Dermis blood vessel endothelial cell (primary cell): Measurements from ENCODE around the gene SP3. TPM values are rescaled to one million over a fixed set of nuclear protein-coding genes. Genes with fewer than 3 reads are reported as not detected.
A peak's percentile ranks its signal among the peaks of the same experiment; 100 is the strongest.

Experiments
- DNase-seq: peaks from one replicate; pipeline ENCODE4 v3.0.0; 2010
- total RNA-seq: library from RNA; depleted of rRNA; stranded (reverse); fragments of >200 nt; gene quantifications from 2 replicates; pipeline ENCODE4 v1.2.3, GENCODE V29; 2014

Gene SP3
- total RNA-seq, 1 donor from 2014 or later: 98.9 TPM

DNA sequence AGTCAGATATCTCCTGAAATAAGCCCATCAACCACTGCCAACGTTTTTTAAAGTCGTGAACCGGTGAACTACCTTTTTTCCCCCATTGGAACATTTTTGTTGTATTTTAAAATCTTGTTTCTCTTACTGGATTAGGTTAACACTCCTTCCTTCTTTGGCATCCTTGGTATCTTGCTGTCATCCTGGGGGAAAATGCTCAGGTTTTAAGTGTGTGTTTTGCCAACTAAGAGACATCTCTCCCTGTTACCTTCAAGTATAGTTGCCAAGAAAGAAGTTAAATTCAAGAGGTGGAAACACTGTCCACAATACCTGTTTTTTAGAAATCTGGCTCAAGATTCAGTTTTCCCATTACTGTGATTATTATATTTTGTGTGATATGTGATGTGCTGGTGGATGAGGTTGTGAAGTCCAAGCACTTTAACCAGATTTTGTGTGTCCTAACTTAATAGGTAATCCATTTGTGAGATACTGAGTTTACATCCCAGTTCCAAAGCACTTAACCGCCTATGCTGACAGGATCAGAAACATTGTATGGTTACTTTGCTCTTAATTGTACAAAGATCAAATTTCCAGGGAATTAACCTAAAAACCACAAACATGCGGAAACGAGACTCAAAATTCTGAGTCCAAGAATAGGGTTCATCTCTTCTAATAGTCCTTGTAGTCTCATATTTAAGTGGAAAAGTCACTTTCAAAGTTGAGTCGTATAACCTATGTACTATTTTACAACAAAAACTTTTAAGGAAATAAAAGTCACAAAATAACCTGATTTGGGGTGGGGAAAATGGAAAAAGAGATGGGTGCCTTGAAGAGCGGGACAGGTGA lies 1.3 kb upstream of the SP3 start:
- DNase-seq: no peak

DNA sequence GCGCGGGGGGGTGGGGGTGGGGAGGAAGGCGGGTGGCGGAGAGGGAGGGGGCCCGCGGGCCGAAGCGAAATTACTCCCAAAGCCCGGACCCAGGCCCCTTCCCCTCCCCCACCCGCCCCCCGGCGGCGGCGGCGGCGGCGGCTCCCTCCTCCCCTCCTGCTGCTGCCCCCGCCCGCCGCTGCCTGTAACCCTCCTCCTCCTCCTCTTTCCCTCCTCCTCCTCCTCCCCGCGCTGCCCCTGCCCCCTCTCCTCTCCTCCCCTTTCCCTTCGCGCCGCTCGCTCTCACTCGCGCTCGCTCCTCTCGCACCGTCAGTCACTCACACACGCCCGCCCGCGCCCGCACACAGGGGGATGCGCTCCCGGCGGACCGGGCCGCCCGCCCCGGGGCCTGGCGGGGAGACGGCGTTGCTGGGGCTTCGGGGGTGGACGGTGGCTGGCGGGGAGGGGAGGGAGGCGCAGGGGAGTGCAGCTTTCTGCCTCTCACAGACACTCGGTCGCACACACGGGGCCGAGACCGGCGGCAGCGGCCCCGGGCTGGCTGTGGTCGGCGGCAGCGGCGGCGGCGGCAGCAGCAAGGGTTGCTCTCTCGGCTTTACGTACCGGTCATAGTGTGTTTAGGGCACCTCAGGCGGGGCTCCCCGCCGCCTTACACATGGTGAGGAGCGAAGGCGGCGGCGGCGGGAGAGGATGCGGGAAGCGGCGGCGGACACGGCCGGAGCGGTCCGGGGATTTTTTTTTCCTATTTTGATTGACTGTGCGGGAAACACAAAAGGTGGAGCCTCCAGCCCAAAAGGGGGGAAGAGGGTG lies 405 bp downstream of the SP3 start:
- peak; percentile 86 for DNase-seq

DNA sequence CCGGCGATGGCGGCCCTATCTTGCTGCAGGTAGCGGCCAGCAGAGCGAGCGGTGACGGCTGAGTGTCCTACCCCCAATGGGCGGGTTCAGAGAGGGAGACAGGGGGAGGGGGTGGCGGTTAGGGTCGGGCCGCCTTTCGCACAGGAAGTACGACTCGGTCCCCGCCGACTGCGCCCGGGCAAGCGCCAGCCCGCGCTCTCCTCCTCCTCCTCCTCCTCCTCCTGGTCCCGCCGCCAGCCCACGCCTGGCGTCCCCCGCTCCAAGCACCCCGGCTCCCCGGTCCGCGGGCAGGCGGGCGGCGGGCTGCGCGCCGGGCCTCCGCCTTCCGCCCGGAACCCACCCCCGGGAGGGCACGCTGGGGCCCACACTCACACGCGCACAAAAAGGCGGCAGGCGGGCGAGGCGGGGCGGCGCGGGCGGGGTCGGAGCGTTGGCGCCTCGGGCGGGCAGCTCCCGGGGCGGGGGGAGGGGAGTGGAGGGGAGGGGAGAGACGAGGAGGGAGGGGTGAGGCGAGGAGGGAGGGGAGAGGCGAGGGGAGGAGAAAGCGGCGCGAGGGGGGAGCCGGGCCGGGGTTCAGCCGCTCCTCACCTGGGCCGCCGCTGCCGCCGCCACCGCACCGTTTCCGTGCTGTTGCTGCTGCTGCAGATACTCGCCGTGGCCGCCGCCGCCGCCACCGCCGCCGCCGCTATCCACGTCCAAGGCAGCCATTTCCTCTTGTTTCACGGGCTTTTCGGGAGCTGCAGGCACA lies 1.2 kb downstream of the SP3 start:
- DNase-seq: peak; percentile 89

DNA sequence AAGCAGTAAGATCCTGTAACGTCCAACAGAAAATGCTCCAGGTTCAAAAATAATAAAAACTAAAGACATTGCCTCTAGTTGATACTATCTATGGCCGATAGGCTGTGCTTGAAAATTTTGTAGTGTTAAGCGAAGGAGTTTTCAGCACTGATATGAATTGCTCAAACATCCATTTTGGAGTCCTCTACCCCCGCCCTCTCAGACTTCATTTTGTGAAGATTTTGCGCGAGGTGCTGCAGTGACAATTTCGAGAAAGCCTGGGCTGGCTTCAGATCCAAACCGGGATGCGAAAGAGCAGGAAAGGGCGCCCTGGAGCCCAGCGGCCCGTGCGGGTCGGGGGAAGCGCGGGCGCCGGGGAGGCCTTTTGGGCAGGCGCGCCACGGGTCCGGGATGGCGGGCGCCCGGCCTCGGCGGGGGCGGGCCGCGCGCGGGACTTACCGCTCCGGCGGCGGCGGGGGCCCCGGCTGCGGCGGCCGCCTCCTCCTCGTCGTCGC lies 1.8 kb downstream of the SP3 start:
- DNase-seq: peak; percentile 78

DNA sequence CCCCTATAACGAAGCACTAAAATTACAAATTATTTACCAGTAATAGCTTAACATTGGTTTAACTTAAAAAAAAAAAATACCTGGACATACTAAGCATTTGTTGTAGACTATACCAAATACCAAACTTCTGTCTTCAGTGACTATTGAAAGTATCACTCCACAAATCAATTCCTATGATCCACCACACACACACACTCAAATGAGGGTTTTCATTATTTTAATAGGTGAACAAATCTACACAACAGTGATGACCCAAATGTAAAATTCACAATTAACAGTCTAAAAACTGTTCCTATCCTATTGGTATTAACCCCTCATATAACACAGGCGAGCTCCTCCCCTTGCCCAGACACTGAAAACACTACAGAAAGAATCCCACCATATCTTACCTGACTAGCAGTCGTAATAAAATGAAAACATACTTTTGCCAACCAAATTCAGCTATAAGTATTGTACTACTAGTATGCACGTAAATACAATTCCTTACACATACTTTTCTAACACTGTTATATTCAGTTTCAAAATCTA lies 2.5 kb downstream of the SP3 start:
- DNase-seq: peak; percentile 15

DNA sequence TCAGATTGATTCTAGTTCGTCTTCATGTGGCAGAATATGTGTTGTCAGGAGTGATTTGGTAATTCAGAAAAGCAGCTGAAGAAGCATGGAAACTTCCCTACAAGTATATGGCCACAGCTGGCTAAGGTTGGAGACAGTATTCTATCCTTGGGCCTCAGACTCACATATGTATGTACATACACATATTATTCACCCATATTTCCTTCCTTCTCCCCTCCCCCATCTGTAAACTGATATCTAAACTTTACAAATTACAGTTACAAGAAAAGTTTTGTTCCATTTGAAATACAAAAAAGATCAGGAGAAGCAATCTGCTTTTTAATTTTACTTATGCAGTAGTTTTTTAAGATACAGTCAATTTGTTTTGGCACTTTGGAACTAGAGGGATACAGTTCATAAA lies 3.1 kb downstream of the SP3 start:
- DNase-seq: peak; percentile 29

DNA sequence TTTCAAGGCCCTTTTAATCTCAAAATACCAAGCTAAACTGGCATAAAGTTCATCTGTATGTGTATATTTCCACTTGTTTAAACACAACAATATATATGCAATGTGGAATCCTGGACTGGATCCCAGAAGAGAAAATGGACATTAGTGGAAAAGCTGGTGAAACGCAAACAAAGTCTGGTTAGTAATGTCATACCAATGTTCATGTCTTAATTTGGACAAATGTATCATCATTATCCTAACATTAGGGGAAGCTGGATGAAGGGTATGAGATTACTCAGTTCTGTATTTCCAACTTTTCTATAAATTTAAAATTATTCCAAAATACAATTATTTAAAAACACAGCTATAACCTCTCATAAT lies 3.8 kb downstream of the SP3 start:
- DNase-seq: no peak

DNA sequence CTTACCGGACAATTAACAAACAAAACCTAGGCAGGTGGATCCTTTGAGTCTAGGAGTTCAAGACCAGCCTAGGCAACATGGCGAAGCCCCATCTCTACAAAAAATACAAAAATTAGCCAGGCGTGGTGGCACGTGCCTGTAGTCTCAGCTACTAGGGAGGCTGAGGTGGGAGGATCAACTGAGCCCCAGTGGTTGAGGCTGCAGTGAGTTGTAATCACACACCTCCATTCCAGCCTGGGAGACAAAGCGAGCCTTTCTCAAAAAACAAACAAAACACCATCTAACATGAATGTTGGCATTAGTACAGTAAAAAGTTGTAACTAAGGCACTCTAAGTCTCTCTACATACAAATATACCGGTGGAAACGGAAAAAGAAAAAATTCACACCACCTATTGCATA lies 5.3 kb downstream of the SP3 start:
- DNase-seq: no peak

DNA sequence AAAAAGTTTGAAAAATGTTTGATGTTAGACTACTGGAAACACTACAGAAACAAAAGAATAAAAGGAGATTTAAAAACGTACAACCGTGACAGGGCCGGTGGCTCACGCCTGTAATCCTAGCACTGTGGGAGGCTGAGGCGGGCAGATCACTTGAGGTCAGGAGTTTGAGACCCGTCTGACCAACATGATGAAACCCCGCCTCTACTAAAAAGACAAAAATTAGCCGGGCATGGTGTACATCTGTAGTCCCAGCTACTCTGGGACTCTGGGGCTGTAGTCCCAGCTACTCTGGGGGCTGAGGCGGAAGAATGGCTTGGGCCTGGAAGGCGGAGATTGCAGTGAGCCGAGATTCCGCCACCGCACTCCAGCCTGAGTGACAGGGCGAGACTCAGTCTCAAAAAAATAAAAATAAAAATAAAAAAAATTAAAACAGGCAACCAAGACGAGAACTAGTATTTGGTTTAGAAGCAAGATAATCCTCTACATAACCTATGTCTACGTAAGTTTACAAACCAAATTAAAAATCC lies 5.8 kb downstream of the SP3 start:
- no peak for DNase-seq

DNA sequence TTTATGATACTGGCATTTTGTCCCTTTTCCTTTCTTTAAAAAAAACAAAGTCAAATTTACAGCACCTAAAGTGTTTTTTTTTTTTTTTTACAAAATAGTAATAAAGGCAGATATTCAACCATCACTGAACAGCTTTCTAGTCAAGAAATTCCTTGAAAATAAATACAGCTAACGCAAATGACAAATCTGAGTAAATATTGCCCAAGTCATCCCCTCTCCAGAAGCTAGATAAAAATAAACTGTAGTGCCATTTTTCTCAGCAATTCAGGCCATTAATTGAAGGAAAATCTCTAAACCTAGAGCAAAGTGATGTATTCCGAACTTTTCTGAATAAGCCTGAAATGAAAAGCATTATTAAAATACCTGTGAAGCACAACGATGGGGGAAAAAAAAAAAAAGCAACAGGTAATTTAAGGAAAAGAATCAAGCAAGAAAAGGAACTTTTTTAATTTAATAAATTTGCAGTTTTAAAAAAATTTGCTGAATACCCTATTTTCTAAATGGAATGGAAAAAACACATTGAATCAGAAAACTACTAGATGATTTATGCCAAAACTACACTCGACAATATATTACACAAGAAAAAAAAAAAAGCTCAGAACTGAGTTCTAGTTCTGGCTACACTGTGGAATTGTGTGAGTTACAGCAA lies 6.9 kb downstream of the SP3 start:
- no peak for DNase-seq

DNA sequence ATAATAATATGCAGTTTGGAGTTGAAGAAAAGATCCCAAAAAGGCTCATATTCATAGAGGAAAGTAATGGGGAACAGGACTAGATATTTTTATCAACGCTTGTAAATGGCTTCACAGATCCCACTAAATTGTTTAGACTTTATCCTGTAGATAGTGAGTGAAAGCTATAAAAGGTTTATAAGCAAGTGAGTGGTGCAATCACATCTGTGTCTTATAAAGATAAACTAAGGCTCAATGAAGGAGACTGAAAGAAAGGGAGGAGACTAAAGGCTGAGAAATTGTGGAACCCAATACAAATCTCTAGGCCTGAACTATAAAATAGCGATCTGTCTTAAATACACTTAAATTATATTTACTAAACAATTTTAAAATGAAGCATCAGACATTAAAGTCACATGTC lies 7.7 kb downstream of the SP3 start:
- DNase-seq: no peak

DNA sequence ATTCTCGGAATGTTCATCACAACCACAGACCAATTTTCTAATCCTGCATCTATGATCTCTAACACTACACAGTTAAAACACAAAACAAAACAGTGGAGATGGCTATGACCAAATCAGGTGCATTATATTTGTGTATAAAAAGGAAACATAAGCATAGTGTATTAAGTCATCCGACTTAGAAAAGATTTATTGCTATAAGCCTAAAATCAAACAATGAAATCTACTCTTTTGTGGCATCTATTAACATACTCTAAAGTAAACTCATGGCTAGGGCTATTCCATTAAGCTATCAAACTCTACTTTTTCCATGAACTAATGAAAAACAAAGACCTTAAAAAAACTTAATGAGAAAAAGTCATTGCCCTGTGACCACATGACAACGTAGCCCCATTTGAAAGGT lies 8.7 kb downstream of the SP3 start:
- no peak for DNase-seq

DNA sequence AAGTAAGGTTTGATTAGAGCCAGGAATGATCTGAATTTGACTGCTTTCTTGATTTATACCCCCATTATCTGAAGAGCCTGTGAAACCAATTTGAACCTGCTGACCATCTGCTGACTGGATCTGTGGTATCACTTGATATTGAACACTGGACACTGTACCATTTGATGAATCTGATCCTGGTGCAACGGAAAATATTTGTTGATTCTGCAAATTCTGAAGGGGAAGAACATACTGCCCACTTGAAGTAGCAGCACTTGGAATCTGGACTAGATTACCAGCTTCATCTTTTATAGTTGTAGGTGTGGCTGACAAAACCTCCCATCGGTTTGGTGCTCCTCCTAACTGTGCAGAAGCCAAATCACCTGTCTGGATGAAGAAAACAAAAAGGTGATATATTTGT lies 9.3 kb downstream of the SP3 start:
- DNase-seq: no peak

DNA sequence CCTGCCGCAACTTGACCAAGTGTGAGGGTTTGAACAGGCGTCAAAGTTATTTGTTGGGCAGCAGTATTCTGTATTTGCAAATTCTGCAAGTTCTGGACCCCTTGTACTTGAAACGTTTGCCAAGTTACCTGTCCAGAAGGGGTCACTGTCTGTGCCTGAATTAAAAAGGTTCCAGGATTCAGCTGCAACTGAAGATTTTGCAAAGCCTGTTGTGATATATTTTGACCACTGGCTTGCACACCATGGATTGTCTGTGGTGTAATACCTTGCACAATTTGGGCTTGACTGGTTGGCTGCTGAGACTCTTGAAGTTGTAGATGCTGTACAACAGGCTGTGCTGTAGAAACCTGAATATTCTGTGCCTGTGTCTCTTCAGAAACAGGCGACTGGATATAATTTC lies 10.2 kb downstream of the SP3 start:
- DNase-seq: no peak

DNA sequence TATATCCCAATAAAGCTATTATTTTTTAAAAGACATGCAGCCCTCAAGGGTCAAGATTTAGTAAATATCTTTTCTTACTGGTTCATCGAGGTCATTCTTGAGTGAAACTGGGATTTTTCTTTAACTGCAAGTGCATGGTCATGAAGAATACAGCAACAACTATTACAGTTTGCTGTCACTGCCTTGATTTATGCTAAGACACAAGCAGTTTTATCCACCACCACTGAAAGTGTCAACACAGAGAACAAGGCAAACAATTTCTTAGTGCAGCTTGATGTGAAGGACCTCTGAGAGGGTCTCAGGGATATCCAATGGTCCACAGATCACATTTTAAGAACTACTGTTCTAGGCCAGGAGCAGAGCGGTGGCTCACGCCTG lies 12.1 kb downstream of the SP3 start:
- no peak for DNase-seq

DNA sequence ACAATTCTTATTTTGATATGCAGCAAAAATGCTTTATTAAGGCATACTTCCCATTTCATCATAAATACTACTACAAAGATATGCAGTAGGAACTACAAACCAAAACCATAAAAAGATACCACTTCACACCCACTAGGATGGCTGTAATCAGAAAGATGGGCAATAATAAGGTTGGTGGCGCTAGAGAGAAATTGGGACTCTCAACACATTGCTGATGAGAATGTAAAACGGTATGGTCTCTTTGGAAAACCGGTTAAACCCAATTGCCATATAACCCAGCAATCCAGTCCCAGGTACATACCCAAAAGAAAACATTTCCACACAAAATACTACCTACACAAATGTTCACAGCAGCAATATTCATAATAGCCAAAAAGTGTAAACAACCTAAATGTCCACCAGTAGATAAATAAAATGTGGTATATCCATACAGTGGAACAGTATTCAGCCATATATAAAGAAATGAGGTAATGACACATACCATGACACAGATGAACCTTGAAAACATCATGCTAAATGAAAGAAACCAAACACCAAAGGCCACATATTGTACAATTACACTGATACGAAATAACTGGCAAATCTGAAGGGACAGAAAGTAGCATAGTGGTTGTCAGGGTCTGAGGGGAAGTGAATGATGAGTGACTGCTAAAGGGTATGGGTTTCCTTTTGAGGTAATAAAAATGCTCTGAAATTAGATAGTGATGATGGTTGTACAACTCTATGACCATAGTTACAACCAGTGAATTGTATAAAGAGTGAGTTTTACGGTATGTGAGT lies 12.7 kb downstream of the SP3 start:
- DNase-seq: no peak

DNA sequence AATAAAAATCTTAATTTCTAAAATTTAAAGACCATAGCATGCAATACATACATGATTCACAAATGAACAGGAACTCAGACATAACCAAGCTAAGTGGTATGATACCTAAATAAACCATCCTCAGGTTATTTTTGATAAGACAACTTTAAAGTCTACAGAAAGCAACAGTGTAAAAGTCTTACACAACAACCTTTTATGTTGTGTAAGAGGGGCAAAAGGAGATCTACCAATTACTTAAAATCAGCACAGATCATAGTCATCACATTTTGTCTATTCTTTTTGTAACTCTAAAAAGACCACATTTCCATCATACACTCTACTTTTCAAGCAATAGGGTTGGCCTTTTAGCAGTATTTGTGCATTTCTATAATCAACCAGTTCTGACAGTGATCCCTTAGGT lies 16.3 kb downstream of the SP3 start:
- no peak for DNase-seq

DNA sequence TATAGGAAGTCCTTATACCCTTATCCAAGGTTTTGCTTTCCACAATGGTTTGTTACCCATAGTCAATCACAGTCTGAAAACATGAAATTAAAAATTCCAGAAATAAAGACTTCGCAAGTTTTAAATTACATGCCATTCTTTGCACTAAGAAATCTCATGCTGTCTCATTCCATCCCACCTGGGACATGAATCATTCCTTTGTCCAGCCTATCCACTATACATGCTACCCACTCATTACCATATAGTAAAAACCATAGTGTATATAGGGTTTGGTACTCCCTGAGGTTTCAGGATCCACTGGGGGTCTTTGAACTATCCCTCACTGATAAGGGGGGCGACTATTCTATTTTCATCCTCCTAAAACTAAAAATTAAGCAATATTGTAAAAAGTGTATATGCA lies 17.0 kb downstream of the SP3 start:
- no peak for DNase-seq

DNA sequence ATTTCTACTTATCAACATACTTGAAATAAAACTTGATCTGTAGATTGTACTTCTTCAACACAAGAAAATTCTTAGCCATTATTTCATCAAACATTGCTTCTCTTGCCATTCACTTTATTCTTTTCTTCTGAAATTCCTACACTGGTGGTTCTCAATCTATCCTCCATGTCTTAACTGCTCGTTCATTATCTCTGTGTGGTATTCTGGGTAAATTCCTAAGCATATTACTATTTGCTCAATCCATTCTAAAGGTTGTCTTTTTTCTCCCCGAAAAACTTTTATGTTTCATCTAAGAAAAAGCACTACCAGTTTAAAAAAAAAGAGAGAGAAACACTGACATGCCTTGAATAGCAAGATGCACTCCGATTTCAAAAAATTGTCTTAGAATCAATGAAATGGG lies 18.0 kb downstream of the SP3 start:
- no peak for DNase-seq

DNA sequence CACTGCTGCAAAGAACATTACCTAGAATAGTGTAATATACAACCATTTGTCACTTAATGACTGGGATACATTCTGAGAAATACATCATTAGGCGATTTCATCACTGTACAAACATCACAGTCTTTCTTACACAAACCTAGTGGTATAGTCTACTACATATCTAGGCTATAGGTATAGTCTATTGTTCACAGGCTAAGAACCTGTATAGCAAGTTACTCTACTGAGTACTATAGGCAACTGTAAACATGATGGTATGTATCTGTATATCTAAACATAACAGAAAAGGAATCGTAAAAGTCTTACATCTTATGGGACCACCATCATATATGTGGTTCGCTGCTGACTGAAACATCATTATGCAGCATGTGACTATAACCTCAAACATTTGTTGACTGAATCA lies 21.4 kb downstream of the SP3 start:
- no peak for DNase-seq

DNA sequence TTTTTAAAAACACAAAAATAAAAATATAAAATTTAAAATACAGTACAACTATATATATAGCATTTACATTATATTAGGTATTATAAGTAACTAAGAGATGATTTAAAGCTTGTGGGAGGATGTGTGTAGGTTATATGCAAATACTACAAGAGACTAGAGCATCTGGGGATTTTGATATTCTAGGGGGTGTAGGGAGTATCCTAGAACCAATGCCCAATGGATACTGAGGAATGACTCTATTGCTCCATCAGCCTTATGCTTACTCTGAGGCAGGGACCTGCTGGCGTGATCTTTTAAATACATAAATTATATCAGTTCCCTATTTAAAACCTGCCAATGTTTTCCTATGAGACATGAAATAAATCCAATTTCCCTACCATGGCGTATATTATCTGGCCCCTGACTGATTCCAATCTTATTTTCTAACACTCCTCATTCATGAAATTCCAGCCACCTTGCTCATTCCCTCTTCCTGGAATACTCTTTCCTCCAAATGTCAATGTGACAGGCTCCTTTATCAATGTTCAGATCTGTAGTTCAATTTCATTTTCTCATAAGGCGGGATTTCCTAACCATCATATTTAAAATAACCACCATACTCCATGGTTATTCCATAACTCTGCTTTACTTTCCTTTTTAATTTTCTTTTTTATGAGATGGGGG lies 22.2 kb downstream of the SP3 start:
- peak; percentile 13 for DNase-seq
